HG03354 (cell line): ENCODE data around the gene GMDS.

ENCODE experiments used
- ATAC-seq: cut with Tn5 transposase; IDR thresholded peaks from one replicate; pipeline ENCODE4 v1.9.1; 2021; ENCODE audit warnings: mild to moderate bottlenecking; ENCODE audit not compliant: unreplicated experiment, poor library complexity, severe bottlenecking

GMDS gene

GRCh38 chr6:2244261-2245102 is 923 bp downstream of the GMDS start:
- no peak for ATAC-seq

DNA sequence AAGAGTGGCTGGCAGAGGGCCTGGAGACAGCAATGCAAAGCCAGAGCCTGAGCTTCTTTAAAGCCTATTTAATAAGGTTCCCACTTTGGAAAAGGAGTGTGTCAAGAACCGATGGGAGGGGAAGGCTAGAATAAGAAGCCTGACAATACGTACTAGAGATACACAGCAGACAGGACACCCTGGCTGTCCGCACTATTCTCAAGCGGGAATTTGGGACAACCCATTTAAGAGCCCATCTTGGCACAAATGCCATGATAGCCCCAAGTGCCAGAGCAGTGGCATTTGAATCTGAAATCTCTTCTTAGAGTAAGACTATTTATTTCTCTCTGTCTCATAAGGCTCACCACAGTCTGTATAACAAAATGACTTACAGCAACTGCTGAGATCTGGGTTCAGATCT is 3.1 kb downstream of the GMDS start:
- ATAC-seq, result no peak

DNA sequence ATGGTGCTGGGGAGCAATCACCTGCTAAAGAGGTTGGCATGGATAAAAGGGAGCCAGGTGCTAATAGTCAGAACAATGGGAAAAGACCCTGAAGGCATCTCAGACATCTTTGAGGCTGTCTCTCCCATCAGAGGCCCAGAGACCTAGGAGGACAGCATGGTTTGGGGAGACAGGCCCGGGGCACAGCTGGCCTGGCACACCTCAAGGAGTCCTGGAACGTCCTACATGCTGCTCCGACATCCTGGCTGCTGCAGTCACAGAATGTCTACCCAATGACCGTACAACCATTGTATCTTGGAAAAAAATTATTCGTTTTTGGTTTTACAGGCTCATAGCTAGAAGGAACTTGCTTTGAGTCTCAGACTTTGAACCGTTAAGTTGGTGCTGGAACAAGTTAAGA is 4.4 kb downstream of the GMDS start:
- ATAC-seq, result no peak

GRCh38 chr6:2237001-2237400 is 8.4 kb downstream of the GMDS start:
- ATAC-seq, result no peak

GRCh38 chr6:2235777-2236495 is 9.5 kb downstream of the GMDS start:
- ATAC-seq, result no peak

DNA sequence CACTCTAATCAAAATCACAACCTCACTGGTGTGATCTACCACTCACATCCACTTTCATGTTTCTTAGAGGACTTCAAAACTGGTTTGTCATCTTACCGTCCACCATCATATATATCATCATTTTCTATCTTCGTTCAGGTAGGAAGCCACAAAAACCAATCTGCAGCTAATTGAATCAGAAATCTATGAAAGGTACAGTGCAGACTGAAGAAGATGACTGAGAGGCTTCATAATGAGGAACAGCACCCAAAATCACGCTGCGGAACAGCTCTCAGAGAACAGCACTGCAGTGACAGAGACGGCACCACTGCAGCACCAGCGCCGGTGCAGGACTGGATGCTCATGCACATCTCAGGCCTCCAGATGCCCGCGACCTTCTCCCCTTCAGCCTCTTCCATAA is 13.0 kb downstream of the GMDS start:
- no peak for ATAC-seq

DNA sequence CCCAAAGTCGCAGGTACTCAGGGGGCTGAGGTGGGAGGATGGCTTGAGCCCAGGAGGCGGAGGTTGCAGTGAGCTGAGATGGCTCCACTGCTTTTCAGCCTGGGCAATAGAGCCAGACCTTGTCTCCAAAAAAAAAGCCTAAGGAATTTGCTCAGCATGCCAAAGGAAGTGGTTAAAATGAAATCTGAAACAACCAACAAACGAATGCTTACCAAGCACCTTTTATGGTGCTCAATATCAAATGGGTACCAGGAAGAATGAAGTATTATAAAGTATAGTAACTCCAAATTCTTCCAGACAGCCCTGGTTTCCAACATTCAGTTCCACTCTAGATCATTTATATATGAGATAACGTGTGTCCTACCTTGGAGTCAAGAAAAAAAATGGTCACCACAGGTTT is 14.0 kb downstream of the GMDS start:
- no peak for ATAC-seq

- ATAC-seq, result peak; percentile 64
Measured at GRCh38 chr6:2230659-2231277, 14.6 kb downstream of the GMDS start.

GRCh38 chr6:2229742-2230141 is 15.7 kb downstream of the GMDS start:
- ATAC-seq, result no peak

DNA sequence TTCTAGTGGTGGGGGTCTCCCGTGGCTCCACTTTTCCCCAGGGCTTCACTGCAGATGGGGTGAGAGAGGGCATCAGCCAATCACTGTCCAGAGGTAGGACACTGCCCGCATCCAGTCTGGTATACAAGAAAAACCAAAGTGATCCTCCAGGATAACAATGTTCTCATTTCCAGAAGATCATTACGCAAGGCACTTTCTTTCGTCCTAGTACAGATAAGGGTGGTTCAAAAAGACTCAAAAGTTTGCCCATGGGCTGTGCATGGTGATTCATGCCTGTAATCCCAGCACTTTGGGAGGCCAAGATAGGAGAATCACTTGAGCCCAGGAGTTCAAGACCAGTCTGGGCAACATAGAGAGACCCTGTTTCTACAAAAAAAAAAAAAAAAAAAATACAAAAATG is 16.4 kb downstream of the GMDS start:
- no peak for ATAC-seq

DNA sequence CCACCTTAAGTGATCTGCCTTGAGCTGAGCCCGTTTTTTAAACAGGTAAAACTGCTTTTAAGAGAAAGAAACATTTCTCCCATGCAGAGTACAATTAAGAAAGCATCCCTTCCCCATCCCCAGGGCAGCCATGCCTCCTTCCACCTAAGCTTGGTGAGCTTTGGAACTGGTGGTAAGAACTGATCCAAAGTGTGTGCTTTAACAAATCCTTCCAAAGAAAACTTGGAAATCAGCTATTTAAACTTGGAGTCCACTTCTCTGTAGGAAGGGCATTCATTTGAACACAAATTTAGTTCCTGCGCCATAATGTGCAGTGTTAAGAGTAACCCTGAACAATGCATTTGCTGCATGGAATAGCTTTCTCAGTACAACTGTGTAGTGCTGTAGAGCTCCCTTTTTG is 17.0 kb downstream of the GMDS start:
- no peak for ATAC-seq

GRCh38 chr6:2226775-2227174 is 18.6 kb downstream of the GMDS start:
- ATAC-seq, result no peak

- ATAC-seq, result no peak
Measured at GRCh38 chr6:2225422-2226392, 19.7 kb downstream of the GMDS start.

DNA sequence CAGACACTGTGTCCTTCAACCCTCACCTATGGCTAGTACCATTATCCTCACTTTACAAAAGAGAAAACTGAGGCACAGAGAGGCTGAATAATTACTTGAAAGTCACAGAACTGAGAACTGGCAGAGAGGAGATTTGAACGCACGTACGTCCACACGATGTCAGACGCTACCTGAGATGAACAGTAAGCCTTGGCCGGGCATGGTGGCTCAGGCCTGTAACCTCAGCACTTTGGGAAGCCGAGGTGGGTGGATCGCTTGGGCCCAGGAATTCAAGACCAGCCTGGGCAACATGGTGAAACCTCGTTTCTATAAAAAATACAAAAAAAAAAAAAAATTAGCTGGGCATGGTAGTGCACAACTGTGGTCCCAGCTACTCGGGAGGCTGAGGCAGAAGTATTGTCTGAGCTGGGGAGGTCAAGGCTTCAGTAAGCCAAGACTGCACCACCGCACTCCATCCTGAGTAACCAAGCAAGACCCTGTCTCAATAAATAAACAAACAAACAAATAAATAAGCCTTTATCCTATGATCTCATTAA is 20.5 kb downstream of the GMDS start:
- ATAC-seq, result no peak

GRCh38 chr6:2222275-2222842 is 23.0 kb downstream of the GMDS start:
- ATAC-seq, result peak; percentile 15

DNA sequence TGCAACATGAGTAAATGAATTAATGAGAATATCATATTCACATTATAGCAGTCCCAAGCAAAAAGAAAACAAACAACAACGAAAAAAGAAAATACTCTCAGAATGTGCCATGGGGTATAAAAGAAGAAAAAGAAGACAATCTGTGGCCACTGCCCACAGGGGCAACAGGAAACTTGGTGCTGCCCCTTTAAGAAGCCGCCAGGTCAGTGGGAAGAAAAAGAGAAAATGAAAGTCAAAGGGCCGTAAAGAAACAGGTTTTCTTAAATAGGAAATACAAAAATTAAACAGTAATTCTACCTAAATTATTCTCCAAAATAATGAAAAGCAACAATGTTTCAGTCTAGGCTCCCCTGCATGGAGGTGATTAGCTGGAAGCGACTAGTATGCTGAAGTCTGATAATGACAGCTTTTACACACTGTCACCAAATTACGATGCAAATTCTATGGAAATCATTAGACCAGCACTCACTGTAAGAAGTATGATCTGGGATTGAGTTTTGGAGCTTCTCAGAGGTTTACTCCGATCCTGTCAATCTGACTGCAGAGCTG is 23.6 kb downstream of the GMDS start:
- ATAC-seq, result peak; percentile 73

- no peak for ATAC-seq
Measured at GRCh38 chr6:2220154-2220553, 25.3 kb downstream of the GMDS start.

- ATAC-seq, result no peak
Measured at GRCh38 chr6:2218866-2219265, 26.5 kb downstream of the GMDS start.
